A549 (cell line): ENCODE results near the gene ZNF608. TPM values are rescaled to one million over a fixed set of nuclear protein-coding genes. Genes with fewer than 3 reads are reported as not detected.

ENCODE experiments used
- ATAC-seq, 2 experiments: fragments of 200-7000 bp in 1 of 2; fragments of >200 bp in 1 of 2; cut with Nextera tagmentation in 1 of 2; cut with Tn5 transposase in 1 of 2; 3 replicates each; pipeline versions ENCODE4 v1.8.0 to v1.9.1; 2018 to 2020; ENCODE audit warnings: mild to moderate bottlenecking in 1 of 2, moderate library complexity in 1 of 2
- CTCF ChIA-PET: fragments of 300-600 bp; sonication (Branson Sonifier 250); formaldehyde crosslinking; extraction: SDS; loops from one replicate; lab custom pipeline; 2021; ENCODE audit warnings: antibody characterized with exemption, inconsistent platforms; lab: Yijun Ruan, JAX
- POLR2A ChIA-PET: fragments of 350-600 bp; formaldehyde crosslinking; extraction: SDS; loops from one replicate; lab custom pipeline; 2021; ENCODE audit warnings: antibody characterized with exemption, inconsistent platforms; lab: Yijun Ruan, JAX
- DNase-seq, 2 experiments: peaks; one replicate each; pipeline versions ENCODE4 v3.0.0 to v3.0.0-alpha.2; 2011 to 2016; ENCODE audit warnings: low read depth in 1 of 2, low spot score in 1 of 2
- FAIRE-seq: peaks from 2 replicates; lab custom pipeline; 2011; peaks lifted over from hg19 to GRCh38; lab: Jason Lieb, UNC
- H3K27ac ChIP-seq, 2 experiments: fragments of >200 bp; sonication (Bioruptor Twin); formaldehyde crosslinking; 3 replicates each; pipeline ENCODE4 v1.5.1; 2016 to 2017
- H3K4me1 ChIP-seq: fragments of >200 bp; sonication (Bioruptor Twin); formaldehyde crosslinking; 3 replicates; pipeline ENCODE4 v1.6.1; 2016
- H3K4me2 ChIP-seq: fragments of >200 bp; sonication (Bioruptor Twin); formaldehyde crosslinking; 3 replicates; pipeline ENCODE4 v1.6.1; 2016
- H3K4me3 ChIP-seq: fragments of >200 bp; sonication (Bioruptor Twin); formaldehyde crosslinking; 3 replicates; pipeline ENCODE4 v1.5.1; 2016
- H3K9me3 ChIP-seq: fragments of >200 bp; sonication (Bioruptor Twin); formaldehyde crosslinking; 3 replicates; pipeline ENCODE4 v1.6.1; 2016
- ATOH8 ChIP-seq: fragments of 250-450 bp; sonication (Bioruptor Pico); IDR thresholded peaks from 2 replicates; pipeline ENCODE4 v1.5.0; 2020; ENCODE audit warnings: low read depth, mild to moderate bottlenecking, moderate library complexity
- BHLHE40 ChIP-seq: IDR thresholded peaks from 2 replicates; pipeline ENCODE4 v1.6.1; 2012; ENCODE audit warnings: low read depth, low read length, inconsistent platforms
- CHD2 ChIP-seq: fragments of 150-350 bp; IDR thresholded peaks from 2 replicates; pipeline ENCODE4 v1.6.1; 2014; ENCODE audit warnings: low read length; ENCODE audit not compliant: partially characterized antibody
- EHMT2 ChIP-seq: fragments of 200-600 bp; sonication (generic); IDR thresholded peaks from 2 replicates; pipeline ENCODE4 v1.6.1; 2016; ENCODE audit warnings: antibody characterized with exemption, low read depth, mild to moderate bottlenecking, moderate library complexity
- EP300 ChIP-seq, 2 experiments: fragments of >200 bp; sonication (Bioruptor Twin); formaldehyde crosslinking; IDR thresholded peaks; 2 replicates in 1 of 2; 3 replicates in 1 of 2; pipeline ENCODE4 v1.6.1; 2016 to 2017
- ESRRA ChIP-seq: fragments of 150-350 bp; IDR thresholded peaks from 2 replicates; pipeline ENCODE4 v1.6.1; 2014; ENCODE audit warnings: mild to moderate bottlenecking, low read length, borderline replicate concordance
- FOSB ChIP-seq: fragments of 250-450 bp; sonication (Bioruptor Pico); IDR thresholded peaks from 2 replicates; pipeline ENCODE4 v1.5.0; 2020; ENCODE audit warnings: mild to moderate bottlenecking, moderate library complexity
- GATA3 ChIP-seq: IDR thresholded peaks from 2 replicates; pipeline ENCODE4 v1.6.1; 2012; ENCODE audit warnings: borderline replicate concordance
- HES2 ChIP-seq: fragments of >200 bp; sonication (Bioruptor Twin); formaldehyde crosslinking; IDR thresholded peaks from 2 replicates; pipeline ENCODE4 v1.6.1; 2016
- HOXA7 ChIP-seq: fragments of 250-450 bp; sonication (Bioruptor Pico); IDR thresholded peaks from 2 replicates; pipeline ENCODE4 v1.5.0; 2020; ENCODE audit warnings: mild to moderate bottlenecking, moderate library complexity
- NR3C1 ChIP-seq: fragments of >200 bp; sonication (Bioruptor Twin); formaldehyde crosslinking; IDR thresholded peaks from 3 replicates; pipeline ENCODE4 v1.6.1; 2017
- TFCP2L1 ChIP-seq: fragments of 250-450 bp; sonication (Bioruptor Pico); IDR thresholded peaks from 2 replicates; pipeline ENCODE4 v1.5.0; 2021; ENCODE audit warnings: mild to moderate bottlenecking
- ZFP36 ChIP-seq: fragments of 450-650 bp; IDR thresholded peaks from 2 replicates; pipeline ENCODE4 v1.6.1; 2014; ENCODE audit warnings: borderline replicate concordance; ENCODE audit not compliant: partially characterized antibody
- ZNF302 ChIP-seq: fragments of 250-450 bp; sonication (Bioruptor Pico); IDR thresholded peaks from 2 replicates; pipeline ENCODE4 v1.9.0; 2021; ENCODE audit warnings: inconsistent platforms, mild to moderate bottlenecking, moderate library complexity
- WGBS: methylation state at CpG from one replicate; pipeline ENCODE4 v1.1.6; 2017; ENCODE audit errors: missing lambda C conversion rate; 5-methylcytosine and 5-hydroxymethylcytosine counted together
- polyA plus RNA-seq, 4 experiments: library from polyadenylated mRNA; depleted of rRNA in 3 of 4; stranded (reverse); fragments of >200 nt; fragmentation: RNase III in 1 of 4; extraction: RNeasy Plus Mini Kit Qiagen cat#74134 plus additional on column Dnase treatment in 1 of 4; gene quantifications; 2 replicates in 3 of 4; 3 replicates in 1 of 4; pipeline ENCODE4 v1.2.3, GENCODE V29; 2011 to 2017
- TF ChIP-seq, protein P1 (sequence below): IDR thresholded peaks from 2 replicates; pipeline ENCODE4 v1.6.1; 2012

Gene ZNF608
- polyA plus RNA-seq, 2 of the 4 experiments (the other 2 are of a cell fraction) = 0.77 to 1.8 TPM

GRCh38 chr5:124726631-124727362 lies 19.6 kb downstream of the ZNF608 start:
- DNase-seq (no peak), ATAC-seq (no peak), FAIRE-seq (no peak)
- TF ChIP-seq ZFP36 (no peak), CHD2 (no peak), TFCP2L1 (CRISPR knock-in tag) (no peak)
- ChIA-PET POLR2A (no interaction called here), CTCF (interaction anchor here (0.7 to 1.1 kb wide), 2 partner anchors 8 to 647 kb away, joined by 3 read pairs; no protein-coding TSS in a partner anchor)
- 86% methylated on average over 5 of the region's 5 CpGs for WGBS
- H3K27ac ChIP-seq = no peak overlapping the region
- no peak overlapping the region for H3K4me2 ChIP-seq
- no peak overlapping the region for H3K4me3 ChIP-seq
- H3K9me3 ChIP-seq = no peaks in the 10 kb centered on the region
- no peaks in the 10 kb centered on the region for H3K4me1 ChIP-seq

GRCh38 chr5:124725622-124726258 lies 20.7 kb downstream of the ZNF608 start:
- no peak overlapping the region for H3K4me2 ChIP-seq
- TF ChIP-seq HOXA7 (CRISPR knock-in tag) (no peak), FOSB (CRISPR knock-in tag) (no peak), ZNF302 (no peak), TFCP2L1 (CRISPR knock-in tag) (no peak), GATA3 (no peak), ATOH8 (CRISPR knock-in tag) (no peak), NR3C1 (no peak)
- CTCF ChIA-PET = interaction anchor here (1.3 kb wide), 1 partner anchor 27 kb away, joined by 5 read pairs; no protein-coding TSS in a partner anchor
- H3K9me3 ChIP-seq = no peaks in the 10 kb centered on the region
- H3K4me3 ChIP-seq = no peak overlapping the region
- DNase-seq = no peak
- FAIRE-seq = no peak
- POLR2A ChIA-PET = no interaction called here
- WGBS = 71% methylated on average over 4 of the region's 4 CpGs
- no peak for ATAC-seq
- no peaks in the 10 kb centered on the region for H3K4me1 ChIP-seq
- H3K27ac ChIP-seq = no peak overlapping the region

- Histone ChIP-seq H3K27ac (no peak overlapping the region), H3K4me1 (no peaks in the 10 kb centered on the region), H3K9me3 (no peaks in the 10 kb centered on the region), H3K4me3 (no peak overlapping the region), H3K4me2 (no peak overlapping the region)
- TF ChIP-seq ESRRA = no peak
- TF ChIP-seq, protein P1, sequence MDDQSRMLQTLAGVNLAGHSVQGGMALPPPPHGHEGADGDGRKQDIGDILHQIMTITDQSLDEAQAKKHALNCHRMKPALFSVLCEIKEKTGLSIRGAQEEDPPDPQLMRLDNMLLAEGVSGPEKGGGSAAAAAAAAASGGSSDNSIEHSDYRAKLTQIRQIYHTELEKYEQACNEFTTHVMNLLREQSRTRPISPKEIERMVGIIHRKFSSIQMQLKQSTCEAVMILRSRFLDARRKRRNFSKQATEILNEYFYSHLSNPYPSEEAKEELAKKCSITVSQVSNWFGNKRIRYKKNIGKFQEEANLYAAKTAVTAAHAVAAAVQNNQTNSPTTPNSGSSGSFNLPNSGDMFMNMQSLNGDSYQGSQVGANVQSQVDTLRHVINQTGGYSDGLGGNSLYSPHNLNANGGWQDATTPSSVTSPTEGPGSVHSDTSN = no peak
- TF ChIP-seq EP300 (IDR thresholded peaks at IDR 0.05) = no peak
- TF ChIP-seq HES2 = no peak
- no peak for TF ChIP-seq BHLHE40
- TF ChIP-seq EHMT2 = no peak
- ChIA-PET POLR2A (interaction anchor here (0.6 to 0.7 kb wide), 2 partner anchors 24 to 203 kb away, joined by 3 to 4 read pairs; no protein-coding TSS in a partner anchor), CTCF (interaction anchor here (1.3 kb wide), 1 partner anchor 27 kb away, joined by 5 read pairs; no protein-coding TSS in a partner anchor)
- WGBS = 46% methylated on average over 4 of the region's 4 CpGs
- DNase-seq (no peak), FAIRE-seq (no peak), ATAC-seq (peak; percentile 13 to 55; a peak in 2 of 6 replicates)
These were observed 21.4 kb downstream of the ZNF608 start for GRCh38 chr5:124725040-124725434.
